ENCODE data around the gene S1PR4. TPM values are rescaled to one million over a fixed set of nuclear protein-coding genes. Genes with fewer than 3 reads are reported as not detected.

S1PR4 gene
- polyA plus RNA-seq, 6 donors from 2014 or later: 307 to 524 (median 405) TPM

DNA sequence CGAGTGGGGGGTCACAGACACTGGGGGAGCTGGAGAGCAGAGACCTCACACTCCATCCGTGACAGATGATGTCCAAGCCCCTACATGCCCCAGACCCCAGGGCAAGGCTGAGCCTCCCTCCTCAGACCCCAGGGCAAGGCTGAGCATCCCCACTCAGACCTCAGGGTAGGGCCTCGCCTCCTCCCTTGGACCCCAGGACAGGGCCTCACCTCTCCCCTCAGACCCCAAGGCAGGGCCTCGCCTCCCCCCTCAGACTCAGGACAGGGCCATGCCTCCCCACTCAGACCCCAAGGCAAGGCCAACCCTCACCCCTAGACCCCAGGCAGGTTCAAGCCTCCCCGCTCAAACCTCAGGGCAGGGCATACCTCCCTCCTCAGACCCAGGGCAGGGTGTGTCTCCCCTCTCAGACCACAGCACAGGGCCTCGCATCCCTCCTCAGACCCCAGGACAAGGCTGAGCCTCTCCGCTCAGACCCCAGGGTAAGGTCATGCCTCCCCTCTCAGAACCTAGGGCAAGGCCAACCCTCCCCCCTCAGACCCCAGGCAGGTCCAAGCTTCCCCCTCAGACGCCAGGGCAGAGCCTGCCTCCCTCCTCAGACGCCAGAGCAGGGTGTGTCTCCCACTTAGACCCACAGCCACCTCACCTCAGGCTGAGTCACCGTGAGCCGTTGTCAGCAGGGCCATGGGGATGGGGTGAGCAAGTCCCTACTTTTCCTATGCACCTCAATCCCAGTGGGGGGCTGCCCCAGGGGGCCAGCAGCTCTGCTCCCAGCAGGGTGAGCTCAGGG lies 1.7 kb upstream of the S1PR4 start:
- Mint-ChIP-seq H3K27me3 (no peaks in the 10 kb centered on the region), H3K27ac (peak overlapping the region; percentile 91 to 99 (median 98)), H3K4me1 (peaks cover 29 to 47% (median 36%) of the 10 kb centered on the region in 3 donors), H3K36me3 (peaks cover 0 to 8% of the 10 kb centered on the region in 2 donors), H3K9me3 (peaks cover 0 to 18% (median 6%) of the 10 kb centered on the region in 7 donors), H3K4me3 (peak overlapping the region; percentile 35 to 87 (median 70))
- no peak for ATAC-seq (ENCODE audit: low read depth in 2 of 2)
- peak; percentile 25 for DNase-seq

DNA sequence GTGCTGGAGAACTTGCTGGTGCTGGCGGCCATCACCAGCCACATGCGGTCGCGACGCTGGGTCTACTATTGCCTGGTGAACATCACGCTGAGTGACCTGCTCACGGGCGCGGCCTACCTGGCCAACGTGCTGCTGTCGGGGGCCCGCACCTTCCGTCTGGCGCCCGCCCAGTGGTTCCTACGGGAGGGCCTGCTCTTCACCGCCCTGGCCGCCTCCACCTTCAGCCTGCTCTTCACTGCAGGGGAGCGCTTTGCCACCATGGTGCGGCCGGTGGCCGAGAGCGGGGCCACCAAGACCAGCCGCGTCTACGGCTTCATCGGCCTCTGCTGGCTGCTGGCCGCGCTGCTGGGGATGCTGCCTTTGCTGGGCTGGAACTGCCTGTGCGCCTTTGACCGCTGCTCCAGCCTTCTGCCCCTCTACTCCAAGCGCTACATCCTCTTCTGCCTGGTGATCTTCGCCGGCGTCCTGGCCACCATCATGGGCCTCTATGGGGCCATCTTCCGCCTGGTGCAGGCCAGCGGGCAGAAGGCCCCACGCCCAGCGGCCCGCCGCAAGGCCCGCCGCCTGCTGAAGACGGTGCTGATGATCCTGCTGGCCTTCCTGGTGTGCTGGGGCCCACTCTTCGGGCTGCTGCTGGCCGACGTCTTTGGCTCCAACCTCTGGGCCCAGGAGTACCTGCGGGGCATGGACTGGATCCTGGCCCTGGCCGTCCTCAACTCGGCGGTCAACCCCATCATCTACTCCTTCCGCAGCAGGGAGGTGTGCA lies 587 bp downstream of the S1PR4 start:
- Mint-ChIP-seq H3K27me3 (no peaks in the 10 kb centered on the region), H3K9me3 (peaks cover 0 to 12% (median 6%) of the 10 kb centered on the region in 7 donors), H3K4me1 (peaks cover 26 to 57% (median 42%) of the 10 kb centered on the region in 3 donors), H3K36me3 (peaks cover 0 to 13% of the 10 kb centered on the region in 2 donors), H3K4me3 (peak overlapping the region; percentile 93 to 100 (median 98)), H3K27ac (peak overlapping the region; percentile 87 to 98 (median 96))
- DNase-seq: no peak
- peak; percentile 7 to 15 for ATAC-seq (ENCODE audit: low read depth in 2 of 2)

DNA sequence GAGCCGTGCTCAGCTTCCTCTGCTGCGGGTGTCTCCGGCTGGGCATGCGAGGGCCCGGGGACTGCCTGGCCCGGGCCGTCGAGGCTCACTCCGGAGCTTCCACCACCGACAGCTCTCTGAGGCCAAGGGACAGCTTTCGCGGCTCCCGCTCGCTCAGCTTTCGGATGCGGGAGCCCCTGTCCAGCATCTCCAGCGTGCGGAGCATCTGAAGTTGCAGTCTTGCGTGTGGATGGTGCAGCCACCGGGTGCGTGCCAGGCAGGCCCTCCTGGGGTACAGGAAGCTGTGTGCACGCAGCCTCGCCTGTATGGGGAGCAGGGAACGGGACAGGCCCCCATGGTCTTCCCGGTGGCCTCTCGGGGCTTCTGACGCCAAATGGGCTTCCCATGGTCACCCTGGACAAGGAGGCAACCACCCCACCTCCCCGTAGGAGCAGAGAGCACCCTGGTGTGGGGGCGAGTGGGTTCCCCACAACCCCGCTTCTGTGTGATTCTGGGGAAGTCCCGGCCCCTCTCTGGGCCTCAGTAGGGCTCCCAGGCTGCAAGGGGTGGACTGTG lies 1.2 kb downstream of the S1PR4 start:
- DNase-seq (no peak), ATAC-seq (ENCODE audit: low read depth in 2 of 2) (peak; percentile 31 to 40)
- H3K27ac Mint-ChIP-seq: peak overlapping the region; percentile 92 to 99 (median 97)
- H3K9me3 Mint-ChIP-seq: peaks cover 0 to 12% (median 6%) of the 10 kb centered on the region in 7 donors
- peaks cover 32 to 63% (median 48%) of the 10 kb centered on the region in 3 donors for H3K4me1 Mint-ChIP-seq
- H3K4me3 Mint-ChIP-seq: peak overlapping the region; percentile 93 to 100 (median 98)
- no peaks in the 10 kb centered on the region for H3K27me3 Mint-ChIP-seq
- peaks cover 0 to 17% of the 10 kb centered on the region in 2 donors for H3K36me3 Mint-ChIP-seq

DNA sequence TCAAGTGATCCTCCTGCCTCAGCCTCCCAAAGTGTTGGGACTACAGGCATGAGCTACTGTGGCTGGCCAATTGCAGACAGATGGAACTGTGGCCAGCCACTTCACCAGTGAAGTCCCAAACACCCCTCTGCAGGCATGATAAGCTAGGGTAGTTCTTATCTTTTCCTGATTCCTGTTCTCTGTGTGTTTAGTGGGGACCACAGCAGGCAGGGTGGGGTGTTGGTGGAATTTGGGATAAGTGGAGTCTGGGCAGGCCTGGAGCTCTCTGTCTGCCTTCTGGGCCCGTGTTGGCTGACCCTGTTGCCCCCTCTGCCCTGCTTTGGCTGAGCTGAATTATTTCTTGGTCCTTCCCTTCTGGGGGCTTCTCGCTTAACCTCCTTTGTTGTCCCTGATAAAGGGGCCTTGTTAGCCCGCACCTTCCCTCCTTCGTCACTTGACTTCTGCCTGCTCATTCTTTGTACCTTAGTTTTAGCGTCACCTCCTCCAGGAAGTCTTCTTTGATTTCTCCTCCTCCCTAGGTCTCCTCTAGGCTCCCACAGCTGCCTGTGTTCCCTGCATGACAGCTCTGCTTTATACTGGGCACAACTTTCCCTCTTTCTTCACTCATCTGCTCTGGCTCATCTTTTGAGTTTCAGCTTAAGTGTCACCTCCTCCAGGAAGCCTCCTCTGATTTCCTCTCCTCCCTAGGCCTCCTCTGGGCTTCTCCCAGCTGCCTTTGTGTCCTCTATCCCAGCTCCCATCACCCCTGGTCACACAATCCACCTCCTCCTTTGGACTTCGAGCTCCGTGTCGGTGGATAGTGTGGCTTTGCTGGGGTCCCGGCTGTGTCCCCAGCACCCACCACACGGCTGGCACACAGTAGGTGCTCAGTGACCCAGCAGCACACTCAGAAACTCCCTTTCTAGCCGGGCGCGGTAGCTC lies 5.4 kb downstream of the S1PR4 start:
- peaks cover 0 to 4% (median 0%) of the 10 kb centered on the region in 7 donors for H3K9me3 Mint-ChIP-seq
- no peak for DNase-seq
- H3K27me3 Mint-ChIP-seq: no peaks in the 10 kb centered on the region
- ATAC-seq (ENCODE audit: low read depth in 2 of 2): no peak
- H3K27ac Mint-ChIP-seq: peak overlapping the region in 4 of 6 donors; percentile 26 to 92 (median 84)
- peak overlapping the region; percentile 49 to 98 (median 91) for H3K4me3 Mint-ChIP-seq
- peaks cover 46 to 77% (median 66%) of the 10 kb centered on the region in 3 donors for H3K4me1 Mint-ChIP-seq
- H3K36me3 Mint-ChIP-seq: peaks cover 0 to 17% of the 10 kb centered on the region in 2 donors

DNA sequence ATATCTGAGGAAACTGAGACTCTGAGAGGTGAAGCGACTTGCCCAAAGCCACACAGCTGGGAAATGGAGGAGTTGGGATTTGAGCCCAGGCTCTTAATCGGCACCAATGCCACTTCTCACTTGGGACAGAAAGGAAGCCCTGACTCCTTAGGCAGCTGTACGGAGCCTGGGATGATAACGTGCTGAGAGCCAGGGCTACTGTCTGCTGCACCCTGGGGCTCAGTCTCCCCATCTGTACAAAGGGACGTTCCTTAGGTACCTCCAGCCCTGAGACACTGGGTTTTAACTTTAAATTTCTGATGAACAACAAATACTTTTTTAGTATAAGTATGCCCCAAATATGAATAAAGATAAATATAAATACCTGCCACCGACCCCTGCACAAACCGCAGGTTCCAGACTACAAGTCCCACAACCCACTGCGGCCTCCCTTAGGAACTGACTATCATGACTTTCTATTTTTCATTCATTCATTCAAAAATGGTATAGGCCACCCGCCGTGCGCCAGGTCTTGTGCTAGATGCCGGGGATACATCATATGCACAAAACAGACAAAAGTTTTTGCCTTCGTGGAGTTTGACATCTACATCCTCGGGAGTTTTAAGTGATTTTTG lies 6.4 kb downstream of the S1PR4 start:
- H3K9me3 Mint-ChIP-seq: peaks cover 0 to 4% (median 0%) of the 10 kb centered on the region in 7 donors
- ATAC-seq (ENCODE audit: low read depth in 2 of 2): peak; percentile 16 to 22
- H3K36me3 Mint-ChIP-seq: peaks cover 0 to 17% of the 10 kb centered on the region in 2 donors
- peak overlapping the region; percentile 82 to 98 (median 97) for H3K27ac Mint-ChIP-seq
- no peak for DNase-seq
- H3K4me3 Mint-ChIP-seq: peak overlapping the region; percentile 89 to 99 (median 96)
- H3K4me1 Mint-ChIP-seq: peaks cover 46 to 83% (median 71%) of the 10 kb centered on the region in 3 donors
- H3K27me3 Mint-ChIP-seq: no peaks in the 10 kb centered on the region

DNA sequence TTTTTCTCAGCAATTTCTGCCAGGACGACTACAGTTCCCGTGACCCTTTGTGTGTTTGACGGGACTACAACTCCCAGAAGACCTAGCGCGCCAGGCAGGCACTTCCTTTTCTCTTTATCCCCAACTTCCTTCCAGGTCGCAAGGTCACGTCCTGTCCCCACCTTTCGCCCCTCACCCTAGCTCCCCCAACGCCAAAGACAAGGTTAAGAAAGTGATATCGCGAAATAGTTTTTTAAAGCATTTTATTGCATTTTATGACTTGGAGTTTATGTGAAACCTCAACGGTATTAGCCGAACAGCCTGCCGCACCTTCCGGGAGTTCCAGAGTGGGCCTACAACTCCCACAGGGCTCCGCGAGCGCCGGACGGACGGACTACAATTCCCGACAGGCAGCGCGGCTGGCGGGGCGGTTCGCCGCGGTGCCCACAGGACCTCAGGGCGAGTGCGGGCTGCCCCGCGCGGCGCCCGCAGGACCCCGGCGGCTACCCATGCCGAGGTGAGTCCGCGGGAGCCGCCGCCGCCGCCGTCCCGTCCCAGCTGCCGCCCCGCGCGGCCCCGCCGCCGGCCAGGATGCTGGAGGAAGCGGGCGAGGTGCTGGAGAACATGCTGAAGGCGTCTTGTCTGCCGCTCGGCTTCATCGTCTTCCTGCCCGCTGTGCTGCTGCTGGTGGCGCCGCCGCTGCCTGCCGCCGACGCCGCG lies 7.0 kb downstream of the S1PR4 start, which contains the start of gene NCLN:
Gene NCLN (plus strand): TSS at position 470 of the 699 bp plus-strand sequence. CDS start 101 bp downstream, at position 571.
- ATAC-seq (ENCODE audit: low read depth in 2 of 2) (peak; percentile 86 to 88), DNase-seq (peak; percentile 96)
- H3K4me1 Mint-ChIP-seq: peaks cover 40 to 77% (median 65%) of the 10 kb centered on the region in 3 donors
- H3K27ac Mint-ChIP-seq: peak within 1 kb of the TSS; percentile 82 to 98 (median 97)
- peaks cover 0 to 13% of the 10 kb centered on the region in 2 donors for H3K36me3 Mint-ChIP-seq
- H3K27me3 Mint-ChIP-seq: no peaks in the 10 kb centered on the region
- H3K4me3 Mint-ChIP-seq: peak within 1 kb of the TSS; percentile 89 to 99 (median 96)
- H3K9me3 Mint-ChIP-seq: no peaks in the 10 kb centered on the region

DNA sequence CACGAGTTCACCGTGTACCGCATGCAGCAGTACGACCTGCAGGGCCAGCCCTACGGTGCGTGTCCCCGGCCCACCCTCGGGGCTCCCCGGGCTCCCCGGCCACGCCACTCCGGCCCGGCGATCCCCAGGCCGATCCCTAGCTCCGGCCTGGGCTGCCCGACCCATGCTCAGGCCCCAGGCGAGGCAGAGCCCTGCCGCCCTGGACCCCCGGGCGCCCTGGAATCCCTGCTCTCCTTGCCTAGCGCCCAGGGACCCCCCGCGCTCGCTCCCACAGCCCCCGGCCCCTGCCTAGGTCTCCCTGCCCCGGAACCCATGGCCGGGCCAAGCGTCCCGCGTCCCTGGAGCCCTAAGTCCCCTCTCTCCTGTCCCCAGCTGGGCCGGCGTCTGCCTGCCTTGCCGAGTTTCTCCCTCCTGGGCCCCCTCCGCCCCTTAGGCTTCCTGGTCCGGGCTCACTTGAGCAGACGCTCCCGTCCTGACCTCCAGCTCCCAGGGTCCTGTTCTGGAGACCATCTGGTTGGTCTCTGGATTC lies 7.7 kb downstream of the S1PR4 start:
- no peaks in the 10 kb centered on the region for H3K27me3 Mint-ChIP-seq
- H3K36me3 Mint-ChIP-seq: peaks cover 0 to 9% of the 10 kb centered on the region in 2 donors
- no peak for DNase-seq
- peaks cover 42 to 76% (median 67%) of the 10 kb centered on the region in 3 donors for H3K4me1 Mint-ChIP-seq
- ATAC-seq (ENCODE audit: low read depth in 2 of 2): no peak
- peak overlapping the region in 4 of 6 donors; percentile 79 to 85 (median 83) for H3K27ac Mint-ChIP-seq
- peak overlapping the region; percentile 85 to 98 (median 90) for H3K4me3 Mint-ChIP-seq
- no peaks in the 10 kb centered on the region for H3K9me3 Mint-ChIP-seq

DNA sequence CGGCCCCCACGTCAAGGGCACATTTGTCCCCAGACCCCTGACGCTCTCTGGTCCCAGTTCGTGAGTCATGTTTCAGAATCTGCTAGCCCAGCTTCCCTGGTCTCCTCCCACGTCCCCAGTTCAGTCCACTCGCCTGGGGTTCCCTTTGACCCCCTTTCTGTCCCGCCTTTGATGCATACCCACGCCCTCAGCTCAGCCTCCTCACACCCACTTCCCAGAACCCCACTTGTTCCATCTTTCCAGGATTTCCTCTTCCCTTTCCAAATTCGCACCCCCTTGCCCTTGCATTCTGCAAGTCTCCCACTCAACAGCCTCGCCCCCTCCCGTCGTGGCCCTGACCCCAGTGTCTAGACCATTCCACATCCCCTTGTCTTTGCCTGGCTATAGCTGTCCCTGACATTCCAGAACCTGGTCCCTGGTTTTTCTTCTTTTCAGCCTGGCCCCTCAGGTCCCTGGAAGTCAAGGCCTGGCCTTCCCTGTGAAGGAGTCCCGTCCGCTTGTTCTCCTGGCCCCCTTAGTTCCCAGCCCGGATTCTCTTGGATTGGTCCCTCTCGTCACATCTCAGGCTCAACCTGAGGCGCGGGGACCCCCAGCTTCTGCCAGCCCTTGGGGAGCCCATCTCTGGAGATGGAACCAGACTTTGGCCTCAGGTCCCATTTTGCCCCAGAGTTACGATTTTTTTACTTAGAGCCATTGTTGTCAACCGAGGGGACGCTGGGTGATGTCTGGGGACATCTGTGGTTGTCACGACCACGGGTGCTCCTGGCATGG lies 8.5 kb downstream of the S1PR4 start:
- Mint-ChIP-seq H3K36me3 (peaks cover 0 to 9% of the 10 kb centered on the region in 2 donors), H3K9me3 (no peaks in the 10 kb centered on the region), H3K27ac (peak overlapping the region in 5 of 6 donors; percentile 63 to 85 (median 79)), H3K4me1 (peaks cover 42 to 68% (median 67%) of the 10 kb centered on the region in 3 donors), H3K4me3 (peak overlapping the region; percentile 85 to 98 (median 90)), H3K27me3 (no peaks in the 10 kb centered on the region)
- ATAC-seq (ENCODE audit: low read depth in 2 of 2): no peak
- DNase-seq: no peak

DNA sequence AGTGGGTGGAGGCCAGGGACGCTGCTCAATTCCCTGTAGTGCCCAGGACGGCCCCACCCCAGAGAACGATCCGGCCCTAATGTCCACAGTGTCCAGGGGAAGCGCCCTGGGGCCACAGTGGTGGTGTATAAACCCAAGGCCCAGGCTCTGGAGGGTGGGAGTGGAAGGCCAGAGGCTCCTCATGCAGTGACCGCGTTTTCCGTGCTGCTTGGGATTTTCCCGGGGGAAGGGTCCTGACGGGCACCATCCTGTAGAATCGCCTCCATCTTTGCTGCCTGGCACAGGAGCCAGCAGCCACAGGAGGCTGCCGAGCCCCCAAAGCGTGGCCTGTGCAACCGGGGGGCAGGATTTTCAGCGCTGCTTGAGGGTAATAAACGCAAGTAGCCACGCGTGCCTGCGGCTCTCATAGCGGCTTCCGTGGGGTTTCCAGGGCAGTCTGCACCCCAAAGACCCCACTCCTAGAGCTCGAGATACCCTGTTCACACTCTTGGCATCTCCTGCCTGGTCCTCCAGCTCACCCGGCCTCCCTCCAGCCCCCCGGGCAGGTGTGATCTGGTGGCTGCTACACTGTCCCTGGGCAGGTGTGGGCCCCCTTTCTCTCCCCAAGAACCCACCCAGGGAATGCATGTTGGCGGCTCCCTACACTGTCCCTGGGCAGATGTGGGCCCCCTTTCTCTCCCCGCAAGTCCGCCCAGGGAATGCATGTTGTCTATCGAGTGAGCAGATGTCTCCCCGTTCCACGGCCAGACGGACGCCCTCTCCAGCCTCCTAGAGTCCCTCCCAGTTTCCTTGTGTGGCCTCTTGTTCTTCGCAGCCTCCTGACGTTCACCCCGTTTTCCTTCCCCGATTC lies 9.3 kb downstream of the S1PR4 start:
- no peak overlapping the region for H3K27ac Mint-ChIP-seq

More for the DNA sequence above, 9.3 kb downstream of the S1PR4 start:
- Mint-ChIP-seq H3K4me1 (peaks cover 42 to 64% (median 62%) of the 10 kb centered on the region in 3 donors), H3K27me3 (no peaks in the 10 kb centered on the region), H3K4me3 (peak overlapping the region; percentile 52 to 94 (median 86)), H3K36me3 (peaks cover 0 to 9% of the 10 kb centered on the region in 2 donors), H3K9me3 (no peaks in the 10 kb centered on the region)
- DNase-seq (no peak), ATAC-seq (ENCODE audit: low read depth in 2 of 2) (no peak)
